K562 (cell line): ENCODE data around the gene PSAP. TPM values are rescaled to one million over a fixed set of nuclear protein-coding genes. Genes with fewer than 3 reads are reported as not detected.

Source experiments
- KDM2B ChIP-seq: fragments of 250-450 bp; sonication (Bioruptor Pico); IDR thresholded peaks from 2 replicates; pipeline ENCODE4 v1.8.0; 2021; ENCODE audit warnings: mild to moderate bottlenecking, moderate library complexity
- KDM4B ChIP-seq, 2 experiments: fragments of 450-650 bp in 1 of 2; sonication (generic) in 1 of 2; IDR thresholded peaks; 2 replicates each; pipeline ENCODE4 v1.6.1; 2016 to 2017; ENCODE audit warnings: borderline replicate concordance in 2 of 2, antibody characterized with exemption in 1 of 2, low read depth in 1 of 2, mild to moderate bottlenecking in 1 of 2
- MEF2A ChIP-seq: IDR thresholded peaks from 2 replicates; pipeline ENCODE4 v1.6.1; 2011; ENCODE audit warnings: low read depth, mild to moderate bottlenecking, low read length, moderate library complexity; ENCODE audit not compliant: control insufficient read depth
- NCOA4 ChIP-seq: fragments of 450-650 bp; IDR thresholded peaks from 2 replicates; pipeline ENCODE4 v1.6.1; 2018; ENCODE audit warnings: mild to moderate bottlenecking; ENCODE audit not compliant: partially characterized antibody
- NCOA6 ChIP-seq: fragments of 450-650 bp; IDR thresholded peaks from 2 replicates; pipeline ENCODE4 v1.6.1; 2017; ENCODE audit warnings: mild to moderate bottlenecking
- NRF1 ChIP-seq, 2 experiments: fragments of 450-650 bp; IDR thresholded peaks in 1 of 2; conservative IDR thresholded peaks in 1 of 2; 2 replicates each; pipeline ENCODE4 v1.6.1; 2014; ENCODE audit warnings: mild to moderate bottlenecking in 2 of 2
- POLR3A ChIP-seq: IDR thresholded peaks from 2 replicates; pipeline ENCODE4 v1.6.1; 2011; ENCODE audit warnings: borderline replicate concordance, mild to moderate bottlenecking, moderate library complexity; ENCODE audit not compliant: insufficient read length, insufficient read depth; ENCODE audit errors: extremely low read depth
- THRB ChIP-seq: fragments of 450-650 bp; formaldehyde crosslinking; conservative IDR thresholded peaks from 2 replicates; pipeline ENCODE4 v1.4.0; 2022; ENCODE audit warnings: mild to moderate bottlenecking, missing genetic modification characterization
- ZFP30 ChIP-seq: fragments of 250-450 bp; sonication (Bioruptor Pico); IDR thresholded peaks from 2 replicates; pipeline ENCODE4 v1.8.0; 2022; ENCODE audit warnings: moderate library complexity, mild to moderate bottlenecking, inconsistent platforms, borderline replicate concordance
- ZNF217 ChIP-seq: sonication (generic); formaldehyde crosslinking; IDR thresholded peaks from 2 replicates; pipeline ENCODE4 v1.8.0; 2022; ENCODE audit warnings: mild to moderate bottlenecking, missing genetic modification reagents
- ZNF512 ChIP-seq: IDR thresholded peaks from 2 replicates; pipeline ENCODE4 v1.6.1; 2016; ENCODE audit warnings: missing genetic modification characterization, missing compliant biosample characterization
- ZSCAN32 ChIP-seq: fragments of 450-650 bp; formaldehyde crosslinking; IDR thresholded peaks from 2 replicates; pipeline ENCODE4 v1.4.0; 2020; ENCODE audit warnings: mild to moderate bottlenecking, moderate library complexity
- polyA plus RNA-seq, 8 experiments: library from polyadenylated mRNA; depleted of rRNA in 4 of 8; stranded (reverse) in 5 of 8; unstranded in 3 of 8; fragments of >200 nt; fragmentation: Nextera tagmentation in 2 of 8; fragmentation: Illumina TruSeq in 1 of 8; extraction: Ambion mirVana in 2 of 8; extraction: Trizol in 1 of 8; gene quantifications; 2 replicates each; pipeline versions ENCODE4 v1.2.1 to v1.2.3, GENCODE V29; 2011 to 2014; ENCODE audit warnings: inconsistent platforms in 1 of 8, missing spikeins in 1 of 8
- total RNA-seq, 7 experiments: library from RNA; depleted of rRNA in 6 of 7; stranded (reverse); fragments of >200 nt in 6 of 7; fragmentation: Illumina TruSeq in 2 of 7; extraction: Trizol in 2 of 7; gene quantifications; 2 replicates each; pipeline versions ENCODE4 v1.2.1 to v1.2.3, GENCODE V29; 2011 to 2021; ENCODE audit warnings: low replicate concordance in 1 of 7
- TF ChIP-seq, protein P1 (sequence below): fragments of 450-650 bp; formaldehyde crosslinking; IDR thresholded peaks from 2 replicates; pipeline ENCODE4 v1.4.0; 2020; ENCODE audit warnings: mild to moderate bottlenecking, moderate library complexity
- TF ChIP-seq, protein P2 (sequence below): fragments of 250-450 bp; sonication (Bioruptor Pico); IDR thresholded peaks from 2 replicates; pipeline ENCODE4 v1.4.0; 2020

The PSAP gene
- total and polyA plus RNA-seq, 9 of the 15 experiments (the other 6 are each of a cell fraction or from before 2014, with no cell fraction given): 245 to 700 (median 429) TPM

- TF ChIP-seq, protein P1, sequence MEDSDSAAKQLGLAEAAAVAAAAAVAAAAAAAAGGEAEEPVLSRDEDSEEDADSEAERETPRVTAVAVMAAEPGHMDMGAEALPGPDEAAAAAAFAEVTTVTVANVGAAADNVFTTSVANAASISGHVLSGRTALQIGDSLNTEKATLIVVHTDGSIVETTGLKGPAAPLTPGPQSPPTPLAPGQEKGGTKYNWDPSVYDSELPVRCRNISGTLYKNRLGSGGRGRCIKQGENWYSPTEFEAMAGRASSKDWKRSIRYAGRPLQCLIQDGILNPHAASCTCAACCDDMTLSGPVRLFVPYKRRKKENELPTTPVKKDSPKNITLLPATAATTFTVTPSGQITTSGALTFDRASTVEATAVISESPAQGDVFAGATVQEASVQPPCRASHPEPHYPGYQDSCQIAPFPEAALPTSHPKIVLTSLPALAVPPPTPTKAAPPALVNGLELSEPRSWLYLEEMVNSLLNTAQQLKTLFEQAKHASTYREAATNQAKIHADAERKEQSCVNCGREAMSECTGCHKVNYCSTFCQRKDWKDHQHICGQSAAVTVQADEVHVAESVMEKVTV (CRISPR knock-in tag): no peak
- TF ChIP-seq ZSCAN32 (CRISPR knock-in tag) (no peak), ZNF217 (CRISPR knock-in tag) (no peak), NCOA4 (no peak), ZFP30 (no peak), NCOA6 (no peak), THRB (peak; percentile 80; the same call in 1 of the 2 replicates), MEF2A (no peak), ZNF512 (tag) (peak; percentile 82), POLR3A (no peak), NRF1 (conservative IDR thresholded peaks at IDR 0.05 in 1 of 2, IDR thresholded peaks at IDR 0.05 in 1 of 2) (peak; percentile 89 to 91), KDM4B (IDR thresholded peaks at IDR 0.05; ENCODE audit: borderline replicate concordance in 2 of 2, low read depth in 1 of 2) (0 out of 4 replicates have a peak, but pooled peaks of 1 of the 2 experiments have one; percentile 4), KDM2B (CRISPR knock-in tag) (peak; percentile 88)
- TF ChIP-seq, protein P2, sequence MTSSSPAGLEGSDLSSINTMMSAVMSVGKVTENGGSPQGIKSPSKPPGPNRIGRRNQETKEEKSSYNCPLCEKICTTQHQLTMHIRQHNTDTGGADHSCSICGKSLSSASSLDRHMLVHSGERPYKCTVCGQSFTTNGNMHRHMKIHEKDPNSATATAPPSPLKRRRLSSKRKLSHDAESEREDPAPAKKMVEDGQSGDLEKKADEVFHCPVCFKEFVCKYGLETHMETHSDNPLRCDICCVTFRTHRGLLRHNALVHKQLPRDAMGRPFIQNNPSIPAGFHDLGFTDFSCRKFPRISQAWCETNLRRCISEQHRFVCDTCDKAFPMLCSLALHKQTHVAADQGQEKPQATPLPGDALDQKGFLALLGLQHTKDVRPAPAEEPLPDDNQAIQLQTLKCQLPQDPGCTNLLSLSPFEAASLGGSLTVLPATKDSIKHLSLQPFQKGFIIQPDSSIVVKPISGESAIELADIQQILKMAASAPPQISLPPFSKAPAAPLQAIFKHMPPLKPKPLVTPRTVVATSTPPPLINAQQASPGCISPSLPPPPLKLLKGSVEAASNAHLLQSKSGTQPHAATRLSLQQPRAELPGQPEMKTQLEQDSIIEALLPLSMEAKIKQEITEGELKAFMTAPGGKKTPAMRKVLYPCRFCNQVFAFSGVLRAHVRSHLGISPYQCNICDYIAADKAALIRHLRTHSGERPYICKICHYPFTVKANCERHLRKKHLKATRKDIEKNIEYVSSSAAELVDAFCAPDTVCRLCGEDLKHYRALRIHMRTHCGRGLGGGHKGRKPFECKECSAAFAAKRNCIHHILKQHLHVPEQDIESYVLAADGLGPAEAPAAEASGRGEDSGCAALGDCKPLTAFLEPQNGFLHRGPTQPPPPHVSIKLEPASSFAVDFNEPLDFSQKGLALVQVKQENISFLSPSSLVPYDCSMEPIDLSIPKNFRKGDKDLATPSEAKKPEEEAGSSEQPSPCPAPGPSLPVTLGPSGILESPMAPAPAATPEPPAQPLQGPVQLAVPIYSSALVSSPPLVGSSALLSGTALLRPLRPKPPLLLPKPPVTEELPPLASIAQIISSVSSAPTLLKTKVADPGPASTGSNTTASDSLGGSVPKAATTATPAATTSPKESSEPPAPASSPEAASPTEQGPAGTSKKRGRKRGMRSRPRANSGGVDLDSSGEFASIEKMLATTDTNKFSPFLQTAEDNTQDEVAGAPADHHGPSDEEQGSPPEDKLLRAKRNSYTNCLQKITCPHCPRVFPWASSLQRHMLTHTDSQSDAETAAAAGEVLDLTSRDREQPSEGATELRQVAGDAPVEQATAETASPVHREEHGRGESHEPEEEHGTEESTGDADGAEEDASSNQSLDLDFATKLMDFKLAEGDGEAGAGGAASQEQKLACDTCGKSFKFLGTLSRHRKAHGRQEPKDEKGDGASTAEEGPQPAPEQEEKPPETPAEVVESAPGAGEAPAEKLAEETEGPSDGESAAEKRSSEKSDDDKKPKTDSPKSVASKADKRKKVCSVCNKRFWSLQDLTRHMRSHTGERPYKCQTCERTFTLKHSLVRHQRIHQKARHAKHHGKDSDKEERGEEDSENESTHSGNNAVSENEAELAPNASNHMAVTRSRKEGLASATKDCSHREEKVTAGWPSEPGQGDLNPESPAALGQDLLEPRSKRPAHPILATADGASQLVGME: 0 out of 2 replicates have a peak, but pooled peaks have one; percentile 19
Measured at GRCh38 chr10:71888623-71889387, 37.8 kb upstream of the PSAP start (continued).
